ENCODE results near the gene CLDN18.

The CLDN18 gene

GRCh38 chr3:138065949-138066348, 56.0 kb downstream of the CLDN18 start:
- no peak for DNase-seq

DNA sequence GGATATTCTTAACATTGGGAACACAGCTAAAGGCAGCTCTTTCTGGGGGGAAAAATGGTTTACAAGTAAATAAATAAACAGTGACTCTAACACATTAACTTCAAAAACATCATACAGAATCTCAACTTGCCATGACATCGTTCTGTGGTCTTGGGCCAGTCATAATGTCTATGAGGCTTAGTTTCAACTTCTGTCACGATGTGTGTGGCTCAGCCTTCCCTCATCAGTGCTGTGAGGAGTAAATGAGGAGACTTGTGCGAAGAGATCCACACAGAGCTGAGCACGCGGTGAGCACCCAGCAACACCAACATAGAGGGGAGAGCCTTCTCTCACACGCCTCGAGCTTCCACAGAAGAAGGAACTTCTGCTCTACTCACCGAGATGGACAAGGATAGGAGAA, 56.4 kb downstream of the CLDN18 start:
- DNase-seq: no peak

DNA sequence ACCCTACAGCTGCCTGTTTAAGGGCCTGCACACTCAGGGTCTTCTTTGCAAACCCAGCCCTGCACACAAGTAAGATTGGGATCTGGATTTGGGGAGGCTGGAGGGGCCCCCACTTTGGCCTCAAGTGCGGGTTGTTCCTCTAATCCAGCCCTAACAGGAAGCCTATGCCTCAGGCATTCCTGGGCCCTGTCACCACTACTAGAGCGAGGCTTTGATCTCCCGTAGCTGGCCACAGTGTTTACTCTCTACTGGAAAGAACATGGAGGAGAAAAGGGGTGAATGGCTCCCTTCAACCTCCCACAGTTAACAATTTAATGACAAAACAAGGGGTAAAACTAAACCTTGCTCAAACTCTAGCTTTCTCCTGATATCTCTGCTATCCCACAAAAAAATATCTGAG, 57.0 kb downstream of the CLDN18 start:
- DNase-seq: no peak

DNA sequence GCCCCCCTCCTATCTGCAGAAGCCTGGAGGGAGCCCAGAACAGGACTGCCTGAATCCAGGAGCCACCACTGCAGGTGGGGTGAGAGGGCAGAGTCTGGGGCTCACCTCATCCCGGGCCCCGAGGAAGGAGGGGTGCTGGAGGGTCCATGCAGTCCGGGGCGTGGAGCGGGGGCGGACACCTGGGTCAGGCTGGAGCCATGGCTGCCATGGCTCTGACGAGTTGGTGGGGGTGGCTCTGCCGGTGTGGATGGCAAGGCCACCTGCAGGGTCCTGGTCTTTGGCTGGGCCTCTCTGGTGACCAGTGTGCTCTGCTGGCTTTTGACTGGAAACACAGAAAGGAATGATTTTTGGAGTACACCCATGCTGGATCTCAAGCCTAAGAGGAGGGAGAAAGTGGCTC, 58.1 kb downstream of the CLDN18 start:
- DNase-seq: no peak

GRCh38 chr3:138068579-138069174, 58.7 kb downstream of the CLDN18 start:
- DNase-seq: peak in 13 of 14 donors; percentile 10 to 74 (median 44)

- no peak for DNase-seq
These were observed 60.0 kb downstream of the CLDN18 start for GRCh38 chr3:138070006-138070405.

DNA sequence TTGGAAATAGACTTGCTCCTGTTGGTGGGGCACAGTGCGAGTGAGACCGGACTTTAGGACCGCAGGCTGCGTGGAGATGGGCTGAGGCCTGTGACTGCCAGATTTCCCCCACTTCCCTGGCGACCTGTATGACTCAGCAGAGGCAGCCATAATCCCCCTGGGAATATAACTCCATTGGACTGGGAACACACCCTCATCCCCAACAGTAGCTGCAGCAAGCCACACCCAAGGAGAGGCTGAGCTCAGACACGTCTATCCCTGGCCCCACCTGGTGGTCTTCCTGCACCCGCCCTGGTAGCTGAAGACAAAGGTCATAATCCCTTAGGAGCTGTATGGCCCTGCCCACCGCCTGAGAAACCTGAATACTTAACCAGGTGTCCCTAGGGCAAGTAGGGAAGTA, 62.8 kb downstream of the CLDN18 start:
- no peak for DNase-seq

- DNase-seq: no peak
These were observed 68.1 kb downstream of the CLDN18 start for GRCh38 chr3:138078096-138078495.

DNA sequence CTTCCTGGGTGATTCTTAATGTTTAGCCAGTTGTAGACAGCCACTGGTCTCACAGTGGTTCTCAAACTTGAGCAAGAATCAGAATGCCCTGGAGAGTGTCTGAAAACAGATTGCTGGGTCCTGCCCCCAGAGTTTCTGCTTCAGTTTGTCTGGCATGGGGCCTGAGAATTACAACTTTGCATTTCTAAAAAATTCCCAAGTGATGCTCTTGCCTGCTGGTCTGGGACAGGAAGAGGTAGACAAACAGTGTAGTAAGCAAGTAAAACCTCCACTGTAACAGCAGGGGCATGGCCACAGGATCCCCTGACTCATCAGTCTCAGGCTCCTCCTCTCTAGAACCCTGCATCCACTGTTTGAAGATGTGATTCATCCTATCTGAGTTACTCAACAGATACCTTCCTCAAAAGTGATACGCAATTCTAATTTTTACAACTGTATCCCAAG, 69.0 kb downstream of the CLDN18 start:
- no peak for DNase-seq

GRCh38 chr3:138079901-138080300, 69.9 kb downstream of the CLDN18 start:
- DNase-seq: no peak

DNA sequence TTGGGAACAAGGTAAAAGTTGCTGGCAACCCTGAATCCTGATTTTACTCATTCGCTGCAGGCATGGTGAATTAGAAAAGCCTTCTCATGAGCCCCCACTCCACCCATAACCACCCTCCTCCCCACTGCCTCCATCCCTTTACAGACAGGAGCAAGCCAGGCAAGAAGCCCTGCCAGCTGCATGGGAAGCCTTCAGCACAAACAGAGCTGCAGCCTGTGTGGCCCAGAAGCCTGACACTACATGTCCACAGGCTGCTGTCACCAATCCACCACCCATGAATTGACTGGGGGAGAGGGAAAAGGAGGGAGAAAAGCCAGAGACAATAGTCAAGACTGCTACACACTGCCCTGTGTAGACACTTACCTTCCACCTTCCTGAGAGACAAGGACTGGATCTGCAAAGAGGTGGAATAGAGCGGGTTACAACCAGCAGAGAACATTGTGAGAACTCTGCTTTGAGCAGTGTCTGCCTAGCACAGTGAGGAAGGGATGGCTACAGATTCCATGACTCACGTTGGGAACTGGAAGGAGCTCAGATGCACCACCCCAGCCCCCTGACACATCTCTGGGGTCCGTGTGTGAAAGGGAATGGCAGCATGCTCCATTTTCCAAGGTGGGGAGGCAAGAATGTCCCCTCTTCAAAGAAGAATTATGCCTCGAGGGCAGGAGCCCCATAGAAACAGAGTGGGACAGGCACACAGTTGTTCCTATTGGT, 71.6 kb downstream of the CLDN18 start:
- DNase-seq: no peak

DNA sequence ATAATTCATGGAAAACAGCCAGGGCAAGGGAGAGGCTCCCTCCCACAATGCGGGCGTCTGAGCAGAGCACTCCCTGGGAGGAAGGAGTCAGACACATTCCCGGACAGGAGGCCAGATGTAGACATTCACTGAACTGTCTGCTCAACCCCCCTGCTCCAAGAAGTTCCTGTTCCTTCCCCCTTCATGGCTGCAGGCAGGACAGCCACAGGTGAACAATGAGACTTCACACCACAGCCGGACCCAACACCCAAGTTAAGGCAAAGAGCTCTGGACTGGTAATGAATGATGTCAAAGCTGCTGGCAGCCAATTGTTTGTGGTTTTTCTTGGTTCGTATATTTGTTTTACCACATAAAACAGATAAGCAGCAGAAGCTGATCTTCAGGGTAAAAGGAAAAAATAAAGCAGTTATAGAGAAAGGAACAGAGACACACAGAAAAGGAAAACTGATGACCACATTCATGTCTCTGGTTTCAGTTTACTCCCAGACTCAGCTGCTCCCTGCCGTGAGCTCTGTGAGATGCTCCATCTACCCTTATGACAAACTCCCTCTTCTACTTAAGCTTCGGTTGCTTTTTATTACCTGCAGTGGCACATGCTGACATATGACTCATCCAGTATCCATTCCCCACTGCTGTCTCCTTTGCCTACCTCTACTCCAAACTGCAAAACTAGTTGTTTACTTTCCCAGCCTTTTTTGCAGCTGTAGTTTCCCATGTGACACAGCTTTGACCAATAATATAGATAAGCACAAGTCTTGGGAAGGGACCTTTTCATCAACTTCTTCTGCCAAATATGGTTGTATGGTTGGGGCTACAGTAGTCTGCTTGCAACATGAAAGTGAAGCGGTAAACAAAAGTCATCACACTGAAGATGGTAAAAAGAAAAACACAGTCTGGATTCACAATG, 72.4 kb downstream of the CLDN18 start:
- no peak for DNase-seq

DNA sequence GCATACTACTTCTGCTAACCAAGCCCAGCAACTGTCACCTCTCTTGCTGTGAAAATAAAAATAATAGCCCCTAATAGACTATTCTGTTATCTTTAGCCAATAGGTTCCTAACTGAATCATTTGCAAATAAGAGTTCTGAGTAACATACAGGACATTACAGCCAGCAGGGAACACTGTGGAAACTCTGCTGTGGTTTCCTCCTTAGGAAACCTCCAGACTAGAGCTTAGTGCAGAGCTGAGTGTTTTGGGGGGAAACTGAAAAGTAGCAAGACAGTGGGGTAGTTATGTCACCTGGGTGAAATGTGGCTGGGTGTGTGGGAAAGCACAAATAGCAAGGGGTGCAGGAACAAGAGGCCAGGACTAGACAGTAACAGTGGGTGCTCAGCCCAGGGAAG, 73.0 kb downstream of the CLDN18 start:
- no peak for DNase-seq

All from C1 segment of cervical spinal cord (tissue), 14 donors.